Stimulated activated CD4-positive, alpha-beta T cell treated with anti-CD3 and anti-CD28 coated beads, Interleukin-12 subunit alpha, Interleukin-12 subunit beta, amount 100 ng/mL, for 4 hours (primary cell): Measurements from ENCODE around the gene PDE11A.
A peak's percentile ranks its signal among the peaks of the same experiment; 100 is the strongest.

Experiments used
- DNase-seq: peaks from one replicate; pipeline ENCODE4 v3.0.0-alpha.2; 2020

The PDE11A gene

DNA sequence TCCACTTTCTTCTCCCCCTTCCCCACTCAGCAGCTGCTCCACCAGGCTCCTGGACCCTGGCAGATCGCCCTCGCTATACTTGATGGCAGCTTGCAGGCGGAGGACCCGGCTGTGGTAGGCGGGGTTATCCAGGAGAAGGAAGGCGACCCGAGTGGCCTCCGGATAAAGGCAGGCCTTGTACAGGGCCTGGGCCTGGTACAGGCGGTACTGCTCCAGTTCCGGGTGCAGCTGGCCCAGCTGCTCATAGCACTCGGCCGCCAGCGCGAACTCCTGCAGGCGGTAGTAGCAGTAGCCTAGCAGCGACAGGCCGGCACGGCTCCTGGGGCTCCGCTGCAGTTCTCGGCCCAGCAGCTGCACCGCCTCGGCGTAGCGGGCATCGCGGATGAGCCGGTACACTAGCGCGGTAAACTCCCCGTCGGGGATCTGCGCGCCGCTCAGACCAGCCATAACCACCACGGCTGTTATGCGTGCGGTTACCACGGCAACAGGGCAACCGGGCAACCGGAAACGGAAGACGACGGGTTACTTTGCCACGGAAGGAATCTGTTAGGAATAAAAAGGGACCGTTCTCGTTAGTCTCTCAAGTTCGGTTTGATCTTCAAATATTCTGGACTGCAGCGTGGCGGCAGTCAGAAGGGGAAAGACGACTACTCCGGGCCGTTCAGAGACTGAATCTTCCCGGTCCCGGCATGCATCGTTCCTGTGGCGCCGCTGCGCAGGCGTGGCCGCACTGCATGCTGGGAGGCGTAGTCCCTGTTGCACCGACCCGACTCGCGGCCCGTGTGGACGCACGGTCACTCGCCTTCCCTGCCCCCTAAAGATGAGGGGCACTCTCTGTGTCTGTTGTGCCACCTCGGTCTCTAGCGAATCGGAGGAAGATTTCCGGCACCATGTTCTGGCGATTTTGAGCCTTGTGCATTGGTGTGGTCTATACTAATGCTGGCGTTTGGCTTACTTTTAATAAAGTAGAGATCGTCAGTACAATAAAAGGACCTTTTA lies 454.0 kb downstream of the PDE11A start:
- DNase-seq: peak; percentile 83

DNA sequence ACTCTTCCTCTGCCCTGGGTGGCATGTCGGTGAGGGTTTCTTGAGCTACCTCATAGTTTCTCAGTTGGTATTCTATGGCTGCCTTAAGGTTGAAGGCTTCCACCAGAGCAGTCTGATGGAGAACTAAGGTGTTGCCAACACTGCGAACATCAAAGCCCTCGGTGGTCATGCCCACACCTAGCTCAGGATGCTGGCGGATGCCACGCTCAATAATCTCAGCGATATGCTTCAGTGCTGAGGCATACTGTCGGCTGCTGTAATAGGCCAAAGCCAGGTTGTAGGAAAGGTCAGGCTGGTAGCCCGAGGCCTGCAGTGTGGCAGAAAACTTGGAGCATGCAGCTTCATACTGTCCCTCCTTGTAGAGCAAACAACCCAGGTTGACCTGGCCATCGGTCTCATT lies 454.7 kb downstream of the PDE11A start:
- DNase-seq: no peak

DNA sequence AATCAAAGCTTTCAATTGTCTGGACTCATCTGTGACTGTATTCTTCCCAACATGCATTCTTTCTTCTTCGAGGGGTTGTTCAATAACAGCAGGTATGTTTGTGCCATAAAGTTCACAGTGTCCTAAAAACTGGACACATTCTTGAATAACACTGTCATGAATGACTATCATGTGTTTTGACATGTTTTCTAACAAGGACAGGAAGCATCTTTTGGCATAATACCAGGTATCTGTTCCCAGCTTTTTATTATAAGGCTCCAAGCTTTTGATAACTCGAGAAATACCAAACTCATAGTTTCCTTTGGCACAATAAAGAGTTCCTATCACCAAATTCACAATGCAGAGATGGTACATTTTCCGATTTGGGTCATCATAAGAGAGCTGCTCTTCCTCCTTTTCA lies 455.8 kb downstream of the PDE11A start:
- no peak for DNase-seq

DNA sequence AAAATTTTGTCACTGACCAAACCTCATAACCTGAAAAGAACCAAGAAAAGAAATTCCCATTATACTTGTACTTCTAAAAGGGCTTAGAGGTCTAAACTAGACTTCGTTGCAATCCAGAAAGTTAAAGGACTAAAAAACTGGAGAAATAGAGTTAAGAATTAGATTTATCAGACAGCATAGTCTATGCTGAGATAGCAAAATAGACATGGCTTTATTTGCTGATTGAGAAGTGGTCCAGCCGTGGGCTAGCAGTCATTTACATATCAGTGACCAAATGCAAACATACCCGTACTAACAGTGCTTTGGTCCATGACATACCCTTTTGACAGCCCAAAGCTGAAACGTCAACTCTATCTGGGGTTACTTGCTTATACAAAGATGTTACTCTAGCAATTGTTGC lies 456.5 kb downstream of the PDE11A start:
- no peak for DNase-seq

DNA sequence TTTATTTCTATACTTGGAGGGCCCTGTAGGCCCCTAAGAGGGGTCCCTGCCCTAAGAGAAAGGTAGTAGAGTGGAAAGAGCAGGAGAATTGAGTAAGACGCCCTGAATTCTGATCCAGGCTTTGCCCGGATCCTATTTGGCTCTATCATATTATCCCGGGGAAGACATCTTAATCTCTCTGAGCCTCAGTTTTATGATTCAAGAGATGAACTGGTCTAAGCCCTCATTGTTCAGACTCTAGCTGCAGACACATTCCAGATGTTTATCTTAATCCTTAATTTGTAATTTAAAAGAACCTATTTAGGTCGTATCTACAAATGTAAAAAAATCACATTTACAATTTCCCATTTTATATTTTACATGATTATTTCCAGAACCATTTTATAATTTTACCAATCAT lies 459.9 kb downstream of the PDE11A start:
- no peak for DNase-seq

DNA sequence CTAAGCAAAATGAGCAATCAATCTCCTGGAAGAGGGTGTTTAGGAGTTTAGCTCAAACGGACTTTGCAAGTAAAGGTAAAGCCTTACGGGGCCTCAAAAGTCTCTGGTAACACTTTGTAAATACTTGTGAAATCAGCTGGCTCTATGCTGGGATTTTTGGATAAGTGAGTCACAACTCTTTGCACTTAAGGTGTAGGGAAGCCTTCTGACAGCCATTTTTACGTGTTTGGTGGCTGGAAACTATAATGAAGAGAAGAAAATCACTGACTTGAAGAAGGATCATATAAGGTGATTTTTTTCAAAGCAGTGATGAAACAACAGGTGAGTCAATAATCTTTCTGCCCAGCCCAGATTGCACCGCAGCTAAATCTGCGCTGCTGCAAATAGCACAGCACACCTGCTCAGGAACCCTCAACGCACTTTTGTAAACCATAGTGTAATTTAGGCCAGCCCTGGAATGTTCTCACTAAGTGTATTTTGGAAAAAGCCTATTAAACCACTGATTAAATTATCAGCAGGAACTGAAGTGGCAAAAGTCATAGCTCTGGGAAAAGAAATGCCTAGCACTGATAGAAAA lies 461.2 kb downstream of the PDE11A start:
- no peak for DNase-seq

DNA sequence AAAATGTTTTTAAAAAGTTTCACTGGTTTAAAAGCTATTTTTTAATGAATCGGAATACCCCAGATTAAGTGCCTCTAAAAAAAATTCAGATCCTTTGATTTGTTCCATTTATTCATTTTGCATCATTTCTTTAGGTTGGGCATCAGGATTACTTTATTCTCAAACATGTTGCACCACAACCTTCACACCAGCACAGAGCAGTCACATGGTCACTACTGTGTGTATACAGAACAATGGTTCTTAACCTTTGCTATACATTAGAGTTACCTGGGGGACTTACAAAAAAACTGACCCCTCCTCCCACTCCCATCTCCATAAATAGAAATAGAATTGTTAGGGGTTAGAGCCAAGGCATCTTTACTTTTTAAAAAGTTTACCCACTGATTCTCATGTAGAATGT lies 461.8 kb downstream of the PDE11A start:
- DNase-seq: no peak

DNA sequence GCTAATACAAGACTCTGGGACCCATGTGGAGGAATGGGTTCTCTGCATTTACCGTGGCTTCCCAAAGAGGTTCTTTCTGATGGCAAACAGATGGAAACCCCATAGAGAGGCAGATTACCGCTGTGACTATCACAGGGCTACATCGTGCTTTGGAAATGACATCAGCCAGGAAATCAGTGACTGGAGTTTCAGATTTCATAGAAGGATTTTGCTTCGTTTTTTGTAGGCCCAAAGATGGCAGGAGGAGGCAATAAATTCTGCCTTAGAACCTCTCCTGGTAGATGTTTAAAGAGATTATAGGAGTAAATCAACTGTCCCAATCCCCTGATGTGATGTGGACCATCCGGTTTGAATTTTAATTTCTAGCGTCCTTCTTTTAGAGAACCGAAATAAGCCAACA lies 465.9 kb downstream of the PDE11A start:
- DNase-seq: no peak

DNA sequence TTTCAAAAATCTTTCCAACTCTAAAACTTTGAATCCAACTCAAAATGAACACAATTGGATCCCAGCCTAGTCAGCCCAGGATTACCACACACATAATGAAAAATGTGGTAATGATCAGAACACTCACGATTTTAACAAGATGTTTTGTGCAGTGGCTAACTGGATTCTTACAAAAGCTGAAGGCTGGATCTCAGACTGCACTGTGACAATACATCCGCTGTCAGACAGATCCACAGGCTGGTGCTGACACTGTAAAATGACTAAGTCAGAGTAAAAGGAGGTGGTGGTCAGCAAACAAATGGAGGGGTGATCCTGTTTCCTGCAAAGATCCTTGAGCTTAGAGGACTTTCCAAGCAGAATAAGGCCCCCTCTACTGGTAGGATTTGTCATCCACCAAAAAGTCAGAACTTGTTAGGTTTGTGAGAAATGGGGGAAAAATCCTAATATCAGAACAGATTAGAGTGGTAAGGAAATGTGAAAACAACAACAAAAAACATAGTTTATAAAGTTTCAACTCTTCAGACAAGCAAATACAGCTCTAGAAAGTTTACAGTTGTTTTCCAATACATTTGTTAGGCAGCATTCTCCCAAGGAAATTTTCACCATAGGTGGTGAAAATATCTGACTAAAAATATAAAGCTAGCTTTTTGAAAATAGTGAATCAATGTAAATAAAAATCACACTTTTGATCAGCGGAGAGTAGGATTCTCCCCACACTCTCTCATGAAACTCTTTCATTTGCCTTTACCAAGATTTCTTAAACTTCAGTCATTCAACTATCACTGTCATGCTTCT lies 468.1 kb downstream of the PDE11A start:
- DNase-seq: no peak

DNA sequence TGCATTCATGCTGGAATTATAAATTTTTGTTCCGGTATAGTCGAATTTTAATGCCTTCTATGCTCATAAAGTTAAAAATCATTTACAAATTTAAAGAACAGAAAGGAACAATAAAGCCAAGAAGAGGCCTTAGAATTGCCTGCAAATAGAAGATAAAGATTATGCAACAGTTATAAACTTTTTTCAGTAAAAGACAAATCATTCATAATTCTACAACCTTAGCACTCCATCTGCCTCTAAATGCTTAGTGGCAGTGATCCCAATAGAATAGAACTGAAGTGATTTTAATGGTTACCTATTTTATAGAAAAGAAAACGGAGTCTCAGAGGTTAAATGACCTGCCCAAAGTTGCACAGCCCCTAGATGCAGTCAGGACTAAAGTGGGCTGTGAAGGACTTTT lies 468.8 kb downstream of the PDE11A start:
- DNase-seq: no peak

DNA sequence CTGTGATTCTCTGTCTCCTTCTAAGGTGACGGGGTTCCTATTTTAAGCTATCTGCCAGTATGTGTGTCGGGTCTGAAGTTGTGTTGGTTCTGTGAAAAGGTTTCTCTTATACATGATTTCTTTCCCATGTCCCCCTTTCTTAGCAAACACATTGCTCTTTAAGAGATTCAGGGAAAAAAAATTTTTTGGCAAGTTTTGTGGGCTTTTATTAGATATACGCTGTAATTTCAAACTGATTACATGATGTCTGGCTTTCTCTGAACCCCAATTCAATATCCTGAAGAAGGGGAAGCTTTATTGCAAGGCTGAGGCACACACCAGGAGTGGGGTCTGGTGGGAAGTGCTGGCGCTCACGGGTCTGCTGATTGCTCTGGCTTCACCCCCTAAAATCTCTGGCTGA lies 469.4 kb downstream of the PDE11A start:
- no peak for DNase-seq

DNA sequence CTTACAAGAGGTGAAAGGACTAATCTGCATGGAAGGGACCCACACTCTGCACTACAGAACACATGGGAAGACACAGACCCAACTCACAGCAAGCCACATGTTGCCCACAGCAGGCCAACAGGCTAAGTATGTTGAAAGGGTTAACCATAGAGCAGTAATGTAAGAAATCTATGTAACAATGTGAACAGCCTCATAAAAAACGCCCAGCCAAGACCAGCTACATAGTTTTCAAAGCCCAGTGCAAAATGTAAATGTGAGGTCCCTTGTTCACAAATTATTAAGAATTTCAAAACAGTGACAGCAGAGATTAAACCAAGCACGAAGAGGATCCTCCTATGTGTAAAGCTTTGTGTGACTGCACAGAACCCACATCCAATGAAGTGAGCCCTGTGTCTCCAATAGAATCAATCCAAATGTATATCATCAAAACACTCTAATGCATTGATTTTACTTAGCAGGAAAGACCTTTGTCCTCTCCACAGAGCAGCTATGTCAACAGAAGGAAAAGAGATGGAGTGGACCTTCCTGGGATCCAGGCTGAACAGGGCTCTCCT lies 469.9 kb downstream of the PDE11A start:
- no peak for DNase-seq

DNA sequence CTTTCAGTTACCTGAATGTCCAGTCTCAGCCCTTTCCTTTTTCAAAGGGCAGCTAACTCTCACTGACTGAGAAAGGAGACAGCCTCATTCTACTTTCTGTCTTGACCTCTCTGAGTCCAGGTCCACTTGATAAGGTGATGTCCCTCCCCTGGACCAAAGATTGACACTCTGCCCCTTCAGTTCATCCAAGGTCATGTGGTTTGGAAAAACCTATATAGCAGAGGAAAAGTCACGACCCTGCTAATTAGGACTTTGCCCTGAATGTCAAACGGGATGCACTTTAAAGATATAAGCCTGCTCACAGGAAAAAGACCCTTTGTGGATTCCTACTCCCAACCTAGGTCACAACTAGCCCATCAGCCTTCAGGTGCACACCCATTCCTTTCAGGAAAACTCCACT lies 471.7 kb downstream of the PDE11A start:
- no peak for DNase-seq

DNA sequence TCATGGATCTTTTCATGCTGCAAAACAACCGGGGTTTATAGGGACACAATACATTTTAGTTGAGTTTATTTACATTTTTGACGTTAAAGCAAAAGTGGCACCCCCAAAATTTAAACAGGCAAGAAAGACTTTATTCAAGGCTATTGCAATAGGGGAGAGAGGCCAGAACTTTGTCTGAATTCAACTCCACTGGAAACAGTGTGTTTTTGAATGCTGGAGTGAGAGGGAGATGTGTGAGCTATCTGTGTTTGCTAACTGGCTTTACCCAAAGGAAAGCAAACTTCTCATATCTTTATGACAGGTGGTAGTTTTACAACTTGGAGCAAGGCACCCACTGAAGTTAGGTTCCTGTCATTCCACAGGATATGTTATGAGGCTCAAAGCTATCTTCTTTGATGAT lies 472.6 kb downstream of the PDE11A start:
- no peak for DNase-seq

DNA sequence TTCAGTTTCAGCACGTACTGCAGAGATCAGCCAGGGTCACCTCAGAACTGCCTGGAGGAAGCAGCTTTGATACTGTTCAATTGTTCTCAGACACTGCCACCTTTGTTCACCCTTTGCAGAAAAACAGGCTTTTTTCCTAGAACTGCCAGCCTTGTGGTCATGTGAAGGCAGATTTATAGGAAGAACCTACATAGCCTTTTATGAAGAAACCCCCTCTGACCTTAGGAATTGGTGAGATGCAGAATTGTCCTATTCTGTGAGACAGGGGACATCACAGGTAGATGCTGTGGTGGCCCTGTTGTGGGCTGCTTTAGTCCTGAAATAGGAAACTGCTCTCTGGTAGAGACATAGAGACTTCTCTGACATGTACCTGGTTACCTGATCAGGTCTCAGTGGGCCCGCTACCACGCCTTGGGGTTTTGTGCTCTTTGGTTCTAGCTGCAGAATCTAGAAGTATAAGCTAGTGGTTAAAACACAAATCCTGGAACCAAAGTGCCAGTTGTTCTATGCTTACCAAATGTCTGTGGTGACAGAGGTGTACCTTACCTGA lies 473.4 kb downstream of the PDE11A start:
- DNase-seq: no peak

DNA sequence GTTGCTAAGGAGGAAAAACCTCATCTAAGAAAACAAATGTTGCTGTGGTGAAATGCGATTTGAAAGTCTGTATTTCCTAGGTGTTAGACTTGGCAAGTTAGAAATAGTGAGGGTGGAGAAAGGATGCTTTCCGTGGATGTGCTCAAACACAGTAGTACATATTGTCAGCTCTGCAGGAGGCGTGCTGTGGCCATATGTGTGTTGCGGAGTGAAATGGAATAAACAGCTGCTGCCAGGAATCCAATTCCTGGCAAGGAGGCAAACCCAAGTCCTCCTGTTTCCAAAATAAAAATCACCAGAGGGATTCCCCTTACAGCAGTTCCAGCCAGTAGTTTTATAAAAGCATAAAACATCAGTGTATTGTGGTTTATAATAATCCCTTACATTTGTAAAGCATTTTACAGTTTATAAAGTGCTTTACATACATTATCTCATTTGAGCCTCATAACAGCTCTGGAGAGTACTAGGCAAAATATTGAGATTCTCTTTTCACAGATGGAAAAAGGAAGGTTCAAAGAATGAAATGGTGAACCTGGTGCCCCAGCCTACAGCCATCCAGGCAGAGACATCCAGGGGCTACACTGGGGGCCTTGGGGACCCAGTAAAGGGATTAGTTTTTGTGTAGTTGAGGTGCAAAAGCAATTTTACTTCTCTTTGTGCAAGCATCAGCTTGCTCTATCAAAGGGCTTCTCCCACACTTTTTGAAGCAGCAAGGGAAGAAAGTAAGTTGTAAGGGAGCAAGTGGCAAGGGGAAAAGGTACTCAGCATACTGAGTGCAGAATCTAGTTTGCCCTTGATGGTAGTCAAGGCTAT lies 474.0 kb downstream of the PDE11A start:
- no peak for DNase-seq

DNA sequence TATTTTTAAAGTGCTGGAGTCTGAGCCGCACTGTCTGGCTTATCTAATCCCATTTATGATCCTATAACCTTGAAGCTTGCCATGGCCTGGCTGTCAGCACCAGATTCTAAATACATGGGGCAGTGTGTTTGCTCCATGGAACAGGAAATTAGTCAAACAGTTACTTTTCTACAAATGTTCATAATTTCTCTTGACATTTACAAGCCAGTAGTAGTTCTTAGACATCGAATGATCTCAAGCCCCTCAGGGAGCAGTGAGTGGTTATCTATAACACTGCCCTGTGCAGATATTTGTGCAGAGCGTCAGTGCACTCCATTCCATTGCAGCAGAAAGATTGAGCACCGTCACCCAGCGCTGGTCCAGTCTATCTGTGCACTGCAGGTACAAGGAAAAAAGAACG lies 474.8 kb downstream of the PDE11A start:
- DNase-seq: no peak

DNA sequence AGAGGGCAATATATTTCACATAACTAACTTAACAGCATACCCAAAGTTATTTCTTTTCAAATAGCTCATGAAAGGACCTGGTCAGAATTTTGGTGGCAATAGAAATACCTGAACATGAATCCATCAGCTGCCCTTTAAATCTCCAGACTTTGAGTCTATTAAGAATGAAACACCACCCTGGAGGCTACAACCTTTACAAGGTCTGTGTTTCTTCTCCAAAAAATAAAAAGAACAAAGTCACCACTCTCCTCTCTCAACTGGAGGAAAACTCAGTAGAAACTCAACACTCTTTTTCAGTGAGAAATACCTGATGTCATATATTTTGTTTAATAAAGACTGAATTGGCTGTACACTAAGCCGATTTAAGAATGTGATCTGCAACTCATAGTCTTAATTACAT lies 475.7 kb downstream of the PDE11A start:
- no peak for DNase-seq

DNA sequence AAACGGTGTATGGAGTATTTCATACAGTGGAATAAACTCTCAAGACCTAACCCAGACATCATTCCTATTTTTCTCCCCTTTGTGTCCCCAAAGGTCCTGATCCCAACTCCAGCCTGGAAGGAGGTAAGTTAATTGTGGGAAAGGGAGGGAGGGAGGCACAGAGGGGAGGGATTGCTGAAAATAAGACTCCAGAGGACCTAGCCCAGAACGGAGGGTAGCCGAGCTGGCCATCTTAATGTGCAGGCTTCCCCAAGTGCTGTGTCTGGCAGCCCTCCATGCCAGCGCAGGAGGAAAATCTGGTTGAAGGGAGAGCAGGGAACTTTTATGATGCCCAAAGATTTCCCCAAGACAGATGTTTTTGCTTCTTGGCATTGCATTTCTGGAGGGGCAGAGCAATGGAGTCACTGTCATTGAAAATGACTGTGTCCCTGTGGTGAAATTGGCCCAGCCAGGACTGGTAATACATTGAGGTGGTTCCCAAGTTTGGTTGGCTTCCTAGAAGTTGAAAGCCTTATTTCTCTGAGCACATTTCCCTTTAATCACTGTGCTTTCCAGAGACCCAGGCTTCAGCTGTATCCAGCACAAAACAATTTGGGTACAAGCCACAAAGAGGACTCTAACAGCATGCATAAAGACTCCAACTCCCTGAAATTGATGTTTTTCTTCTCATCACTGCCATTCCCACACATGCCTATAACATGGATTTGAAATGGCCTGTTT lies 477.3 kb downstream of the PDE11A start:
- DNase-seq: no peak

DNA sequence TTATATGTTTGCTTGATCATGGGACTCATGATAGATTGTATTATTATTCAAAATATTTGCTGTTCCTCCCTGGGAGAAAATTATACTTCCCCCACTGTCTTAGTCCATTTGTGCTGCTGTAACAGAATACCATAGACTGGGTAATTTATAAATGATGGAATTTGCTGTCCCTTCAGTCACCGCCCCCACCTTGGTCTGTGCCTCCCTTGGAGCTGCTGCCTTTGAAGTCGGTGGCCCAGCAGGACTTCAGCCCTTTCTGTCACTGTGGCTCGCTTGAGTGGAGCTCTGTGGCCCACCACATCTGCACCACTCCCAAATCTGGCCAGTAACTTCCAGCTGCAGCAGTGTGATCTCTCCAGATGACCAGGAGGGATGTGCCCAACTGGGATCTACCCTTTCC lies 479.2 kb downstream of the PDE11A start:
- no peak for DNase-seq

DNA sequence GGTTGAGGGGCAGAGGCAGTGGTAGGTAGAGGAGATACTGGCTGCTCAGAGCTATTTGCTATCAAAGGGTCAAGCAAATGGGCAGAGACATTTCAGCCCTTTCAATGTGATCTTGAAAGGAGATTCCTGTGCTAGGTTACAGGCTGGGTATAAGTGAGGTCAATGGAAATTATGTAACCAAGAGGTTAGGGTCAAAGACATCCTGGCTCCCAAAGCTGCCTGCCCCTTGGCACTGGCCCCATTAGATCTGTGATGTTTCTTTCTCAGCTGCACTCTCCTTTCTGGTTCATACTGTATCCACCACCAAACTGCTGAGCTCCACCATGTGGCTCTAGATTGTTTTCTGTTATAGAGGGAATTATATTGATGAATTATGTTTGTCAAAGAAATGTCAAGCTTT lies 479.6 kb downstream of the PDE11A start:
- no peak for DNase-seq

DNA sequence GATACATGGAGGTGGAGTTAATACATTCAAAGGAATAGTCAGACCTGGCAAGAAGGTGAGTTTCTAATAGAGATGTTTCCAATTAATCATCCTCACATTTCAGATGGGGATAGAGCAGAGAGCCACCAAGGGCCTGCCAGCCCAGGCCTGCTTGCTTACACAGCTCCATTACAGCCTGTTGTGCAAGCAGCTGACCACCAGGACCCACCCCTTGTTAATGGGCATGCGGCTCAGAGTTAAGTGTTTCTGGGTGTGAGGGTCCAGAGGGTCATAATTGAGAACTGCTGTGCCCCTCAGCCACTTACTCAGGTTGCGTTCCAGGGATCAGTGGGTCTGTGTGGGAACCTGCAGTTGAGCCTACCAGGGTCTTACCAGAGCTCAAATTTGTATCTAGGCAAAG lies 480.2 kb downstream of the PDE11A start:
- DNase-seq: no peak
